Vagina (tissue), 2 donors: ENCODE results near the gene L1CAM.

Experiments used
- CTCF ChIP-seq, 3 experiments: fragments of 450-650 bp in 2 of 3; fragments of 200-600 bp in 1 of 3; sonication (generic) in 1 of 3; IDR thresholded peaks; one replicate each; pipeline ENCODE4 v1.5.1; 2017 to 2019; ENCODE audit warnings: antibody characterized with exemption in 3 of 3, mild to moderate bottlenecking in 2 of 3, moderate library complexity in 2 of 3
- POLR2A ChIP-seq, 2 donors: fragments of 450-650 bp; IDR thresholded peaks; one replicate each; pipeline ENCODE4 v1.6.1; 2017; ENCODE audit warnings: antibody characterized with exemption in 2 of 2, mild to moderate bottlenecking in 2 of 2, moderate library complexity in 2 of 2
- POLR2AphosphoS5 ChIP-seq, 2 donors: sonication (generic); formaldehyde crosslinking; IDR thresholded peaks; one replicate each; pipeline ENCODE4 v1.9.0; 2017; ENCODE audit warnings: antibody characterized with exemption in 2 of 2, mild to moderate bottlenecking in 2 of 2, low read depth in 1 of 2; ENCODE audit not compliant: insufficient read depth in 1 of 2

DNA sequence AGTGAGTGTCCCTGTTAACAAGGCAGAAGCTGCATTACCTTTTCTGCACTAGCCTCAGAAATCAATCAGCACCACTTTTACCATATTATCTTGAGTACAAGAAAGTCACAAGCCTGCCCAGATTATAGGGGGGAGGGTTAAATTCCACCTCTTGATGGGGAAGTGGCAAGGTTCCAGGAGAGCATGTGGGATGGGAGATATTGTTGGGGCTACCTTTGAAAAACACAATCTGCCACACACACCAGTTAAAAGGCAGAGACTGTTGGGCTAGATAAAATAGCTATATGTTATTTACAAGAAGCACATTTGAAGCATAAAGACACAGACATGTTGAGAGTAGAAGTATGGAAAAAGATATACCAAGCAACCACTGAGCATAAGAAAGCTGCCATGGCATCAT is 11.9 kb upstream of the L1CAM start:
- TF ChIP-seq POLR2A (IDR thresholded peaks at IDR 0.05) = no peak
- no peak for TF ChIP-seq CTCF (IDR thresholded peaks at IDR 0.05)
- TF ChIP-seq POLR2AphosphoS5 (IDR thresholded peaks at IDR 0.05; ENCODE audit: insufficient read depth in 1 of 2, low read depth in 1 of 2) = no peak
